HEK293T (cell line): Measurements from ENCODE around the gene AGMO.

ENCODE experiments used
- BHLHE40 ChIP-seq: fragments of 450-650 bp; IDR thresholded peaks from 2 replicates; pipeline ENCODE4 v1.6.1; 2016; ENCODE audit warnings: mild to moderate bottlenecking, moderate library complexity, borderline replicate concordance
- ELF4 ChIP-seq: fragments of 450-650 bp; IDR thresholded peaks from 2 replicates; pipeline ENCODE4 v1.6.1; 2017; ENCODE audit warnings: antibody characterized with exemption
- FOXK2 ChIP-seq: fragments of 450-650 bp; IDR thresholded peaks from 2 replicates; pipeline ENCODE4 v1.6.1; 2016; ENCODE audit warnings: mild to moderate bottlenecking
- SP1 ChIP-seq: fragments of 450-650 bp; IDR thresholded peaks from 2 replicates; pipeline ENCODE4 v1.6.1; 2017

- no peak for TF ChIP-seq SP1
- no peak for TF ChIP-seq BHLHE40
- no peak for TF ChIP-seq FOXK2
- TF ChIP-seq ELF4 = no peak
Measured at GRCh38 chr7:15327001-15327400, 234.8 kb downstream of the AGMO start.
